NCI-H526 (cell line): Measurements from ENCODE around the gene ATF3.

Experiments
- DNase-seq, 2 experiments: peaks; one replicate each; lab custom pipeline; 2025; lab: John Stamatoyannopoulos, UW

The ATF3 gene

DNA sequence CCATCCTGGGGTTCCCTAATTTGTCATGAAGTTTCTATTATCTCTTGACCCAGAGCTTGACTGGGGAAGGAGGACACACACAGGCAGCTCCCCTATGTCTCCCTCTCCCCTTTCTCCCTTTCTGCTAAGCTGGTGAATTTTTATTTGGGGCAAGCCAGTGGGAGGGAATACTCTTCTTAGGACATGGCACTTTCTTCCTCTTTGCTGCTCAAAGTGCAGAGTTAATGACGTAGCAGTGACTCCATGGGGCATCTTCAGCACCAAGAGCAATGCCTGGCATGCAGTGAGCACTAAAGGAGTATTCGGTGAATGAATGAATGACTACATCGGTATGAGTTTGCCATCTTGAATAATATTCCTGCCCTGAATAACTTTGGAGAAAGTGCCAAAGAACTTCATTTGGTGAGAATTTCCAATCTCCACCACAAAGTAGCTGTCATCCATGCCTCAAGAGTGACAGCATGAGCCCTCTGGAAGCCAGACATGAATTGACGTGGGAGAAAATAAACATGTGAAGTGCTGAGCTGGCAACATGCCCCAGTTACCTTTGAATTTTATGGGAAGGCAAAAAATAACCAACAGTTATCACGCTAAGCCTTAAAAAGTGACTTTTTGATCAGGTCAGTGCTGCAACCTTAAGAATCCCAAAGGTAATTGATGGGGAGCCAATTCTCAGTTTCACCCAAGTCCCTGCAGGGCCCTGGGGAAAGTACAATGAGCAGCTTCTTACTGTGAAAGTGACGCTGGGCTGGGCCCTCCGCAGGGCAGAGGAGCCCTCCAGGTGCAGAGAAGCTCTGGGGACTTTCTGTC lies 22.1 kb upstream of the ATF3 start:
- no peak for DNase-seq

DNA sequence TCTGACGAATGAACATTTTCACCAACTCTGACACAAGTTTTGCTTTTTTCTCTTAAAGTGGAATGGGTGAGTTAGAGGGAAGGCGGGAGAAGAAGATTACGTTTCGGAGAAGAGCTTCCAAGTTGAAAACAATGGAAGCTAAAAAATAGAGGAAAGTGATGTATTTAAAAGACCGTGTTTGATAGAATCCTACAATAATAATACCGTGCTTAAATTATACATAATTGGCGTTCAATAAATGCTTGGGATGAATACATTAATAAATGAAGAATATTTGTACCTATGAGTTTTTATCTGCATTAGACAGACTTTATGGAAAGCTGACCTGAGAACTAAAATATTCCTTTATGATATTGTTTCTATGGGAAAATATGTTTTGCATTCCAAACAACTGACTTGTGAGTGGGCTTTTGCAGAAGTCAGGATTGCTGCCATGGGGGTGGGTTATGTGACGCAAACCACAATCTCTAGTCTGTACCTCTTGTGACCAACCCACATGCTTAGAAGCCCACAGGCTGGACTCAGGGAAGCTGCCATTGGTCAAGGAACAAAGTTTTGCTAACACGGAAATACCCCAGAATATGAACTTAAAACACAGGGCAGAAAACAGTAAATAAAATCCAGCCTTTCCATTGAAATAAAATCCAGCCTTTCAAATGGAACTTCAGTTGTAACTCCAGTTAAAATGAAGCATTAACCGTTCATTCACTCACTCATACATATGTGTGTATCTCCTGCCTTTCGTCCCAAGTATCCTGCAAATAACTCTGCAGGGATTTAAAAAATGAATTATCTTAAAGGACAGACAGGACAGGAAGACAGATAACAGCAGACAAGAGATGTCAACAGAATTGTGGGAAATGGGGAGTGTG lies 21.3 kb upstream of the ATF3 start:
- DNase-seq: no peak

DNA sequence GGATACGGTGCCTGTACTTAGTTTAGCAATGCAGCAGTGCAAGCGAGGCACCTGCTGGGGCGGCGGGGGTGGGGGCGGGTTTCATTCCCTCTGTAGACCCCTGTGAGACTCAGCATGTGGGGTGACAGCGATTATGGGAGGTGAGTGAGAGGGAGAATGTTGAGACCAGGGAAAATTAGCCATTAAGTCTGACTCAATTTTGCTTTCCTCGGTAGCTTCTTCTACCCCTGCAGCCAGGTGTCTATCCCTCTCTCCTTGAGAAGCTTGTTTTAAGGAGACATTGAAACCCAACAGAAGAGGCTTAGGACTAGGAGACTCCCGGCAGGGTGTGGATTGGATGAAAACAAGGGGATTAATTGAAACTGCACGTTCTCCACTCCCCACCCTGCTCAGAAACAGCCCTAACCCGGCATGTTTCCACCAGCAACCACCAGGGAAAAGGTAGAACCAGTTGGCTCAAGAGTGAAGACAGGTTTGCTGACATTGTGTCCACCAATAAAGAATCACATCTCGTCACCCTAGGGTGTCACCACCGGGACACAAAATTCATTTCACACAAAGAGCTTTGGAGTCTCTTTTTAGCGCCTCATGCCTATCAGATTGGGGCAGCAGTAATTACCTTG lies 20.6 kb upstream of the ATF3 start:
- DNase-seq: no peak

DNA sequence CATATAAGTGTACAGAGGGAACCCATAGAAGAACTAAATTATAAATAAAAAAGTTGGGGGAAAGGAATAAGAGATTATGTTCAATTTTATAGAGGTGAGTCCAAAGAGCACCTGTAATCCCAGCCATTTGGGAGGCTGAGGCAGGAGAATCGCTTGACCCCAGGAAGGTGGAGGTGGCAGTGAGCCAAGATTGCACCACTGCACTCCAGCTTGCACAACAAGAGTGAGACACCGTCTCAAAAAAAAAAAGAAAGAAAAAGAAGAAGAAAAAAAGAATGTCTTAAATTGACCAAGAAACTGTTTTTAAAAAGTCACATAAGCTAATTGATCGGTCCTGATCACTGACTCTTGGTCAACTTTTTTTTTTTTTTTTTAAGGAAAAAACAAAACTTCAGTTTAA lies 19.1 kb upstream of the ATF3 start:
- DNase-seq: no peak

DNA sequence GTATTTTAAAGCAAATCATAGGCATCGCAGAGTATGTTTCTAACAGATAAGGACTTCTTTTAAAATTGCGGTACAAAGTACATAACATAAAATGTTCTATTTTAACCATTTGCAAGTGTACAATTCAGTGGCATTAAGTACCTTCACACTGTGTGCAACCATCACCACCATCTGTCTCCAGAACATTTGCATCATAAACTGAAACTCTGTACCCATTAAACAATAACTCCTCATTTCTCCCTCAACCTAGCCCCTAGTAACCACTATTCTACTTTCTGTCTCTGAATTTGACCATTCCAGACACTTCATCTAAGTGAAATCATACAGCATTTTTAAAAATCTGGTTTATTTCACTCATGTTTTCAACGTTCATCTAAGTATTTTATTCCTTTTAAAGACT lies 16.6 kb upstream of the ATF3 start:
- no peak for DNase-seq

DNA sequence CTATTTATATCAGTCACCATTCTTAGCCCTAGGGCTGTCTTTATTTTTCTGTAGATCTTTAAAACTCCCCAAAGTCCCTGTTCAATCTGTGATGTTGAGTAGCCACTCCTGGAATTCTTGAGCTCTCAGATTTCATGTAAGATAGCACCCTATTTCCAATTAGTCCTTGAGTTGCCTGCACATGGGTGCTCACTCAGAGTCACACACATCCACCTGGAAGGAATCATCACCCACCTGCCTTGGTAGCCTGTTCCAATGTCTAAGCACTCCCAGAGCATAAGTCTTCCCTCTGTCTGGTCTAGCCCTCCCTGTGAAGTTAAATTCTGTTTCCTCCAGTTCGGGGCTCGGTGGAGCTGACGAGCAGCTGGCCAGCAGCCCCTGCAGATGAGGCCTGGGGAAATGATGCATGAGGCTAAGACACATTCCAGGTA lies 14.7 kb upstream of the ATF3 start:
- no peak for DNase-seq

DNA sequence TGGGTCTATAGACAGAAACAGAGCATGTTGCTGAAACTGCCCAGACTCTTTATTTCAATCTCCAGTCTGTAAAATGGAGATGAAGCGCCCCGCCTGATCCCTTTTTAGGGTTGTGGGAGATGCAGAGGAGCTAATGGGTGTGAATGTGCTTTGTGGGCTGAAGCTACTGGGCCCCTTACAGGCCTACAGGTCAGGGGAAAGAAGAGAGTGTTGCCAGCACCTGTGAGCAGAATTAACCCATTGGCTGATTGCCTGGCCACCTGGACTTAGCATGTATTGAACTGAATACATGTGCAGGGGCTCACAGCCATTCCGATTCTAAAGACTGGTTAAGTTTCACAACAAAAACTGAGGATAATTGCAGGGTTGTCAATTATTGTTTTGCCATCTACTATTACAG lies 13.9 kb upstream of the ATF3 start:
- no peak for DNase-seq

DNA sequence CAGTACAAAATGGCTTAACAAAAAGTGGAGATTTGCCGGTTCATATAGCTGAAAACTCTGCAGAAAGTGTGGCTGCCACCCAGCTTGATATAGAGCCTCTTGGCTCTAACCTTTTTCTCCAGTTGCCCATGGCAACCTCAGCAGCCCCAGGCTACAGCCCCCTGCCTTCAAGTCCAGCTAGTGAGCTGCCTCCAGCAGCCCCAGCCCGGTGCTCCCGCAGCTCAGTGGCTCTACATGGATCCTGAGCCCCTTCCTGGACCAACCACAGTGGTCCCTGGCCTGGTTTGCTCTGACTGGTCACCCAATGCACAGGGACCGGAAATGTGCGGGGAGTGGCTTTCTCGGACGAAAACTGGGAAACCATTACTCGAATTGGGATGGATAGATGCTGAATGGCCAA lies 13.3 kb upstream of the ATF3 start:
- no peak for DNase-seq

DNA sequence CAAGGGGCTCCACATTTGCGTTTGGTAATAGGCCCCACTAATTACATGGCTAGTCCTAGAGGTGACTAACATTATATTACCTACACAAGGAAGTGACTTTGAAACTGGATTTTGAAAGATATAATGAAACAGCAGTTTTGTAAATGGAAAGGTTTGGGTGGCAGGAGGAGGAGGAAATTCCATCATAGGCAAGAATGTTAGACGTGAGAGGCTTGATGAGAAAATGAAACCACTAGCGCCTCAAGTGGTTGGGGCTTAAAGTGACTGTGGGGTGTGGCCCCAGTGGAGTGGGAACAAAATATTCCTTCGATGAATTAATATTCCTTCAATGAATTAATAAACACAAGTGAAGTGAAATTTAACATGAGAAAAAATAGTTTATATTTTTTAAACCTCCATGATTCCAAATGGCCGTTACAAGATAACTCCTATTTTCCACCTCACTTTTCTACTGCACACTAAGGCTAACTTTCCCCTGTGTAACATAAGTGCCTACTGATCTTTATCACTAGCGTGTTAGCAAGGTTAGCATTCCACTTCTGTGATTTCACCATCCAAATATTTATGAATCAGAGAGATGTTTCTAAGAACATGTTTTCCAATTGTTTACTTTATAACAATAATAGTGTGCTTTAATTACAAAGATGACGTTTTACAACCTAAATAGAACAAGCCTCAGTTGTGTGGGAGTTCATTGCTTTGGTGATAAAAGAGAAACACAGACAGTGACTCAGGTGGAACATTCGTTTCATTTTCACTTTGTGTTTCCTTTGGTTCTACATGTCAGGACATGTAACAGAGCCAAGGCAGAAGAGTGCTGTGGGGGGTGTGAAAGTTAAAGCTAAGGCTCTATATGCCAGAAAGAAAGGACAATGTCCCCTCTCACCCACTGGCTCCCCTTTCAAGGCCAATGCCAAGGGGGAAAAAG lies 12.5 kb upstream of the ATF3 start:
- DNase-seq: no peak

DNA sequence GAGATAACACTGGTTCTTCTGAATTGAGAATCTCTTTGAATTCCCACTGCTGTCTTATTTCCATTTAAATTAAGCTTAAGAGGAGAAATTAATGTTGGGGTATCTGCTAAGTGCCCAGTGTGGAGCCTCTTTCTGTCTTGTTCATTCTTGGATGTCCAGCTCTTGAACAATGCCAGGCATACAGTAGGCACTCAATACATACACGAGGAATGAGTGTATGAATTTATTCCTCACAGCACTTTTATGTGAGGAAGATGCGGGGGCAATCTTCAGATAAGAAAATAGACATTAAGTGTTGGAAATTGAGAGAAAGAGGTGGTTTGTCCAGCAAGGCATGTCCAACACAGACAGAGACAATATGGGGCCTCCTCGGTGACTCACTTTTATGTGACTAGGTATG lies 11.8 kb upstream of the ATF3 start:
- no peak for DNase-seq

DNA sequence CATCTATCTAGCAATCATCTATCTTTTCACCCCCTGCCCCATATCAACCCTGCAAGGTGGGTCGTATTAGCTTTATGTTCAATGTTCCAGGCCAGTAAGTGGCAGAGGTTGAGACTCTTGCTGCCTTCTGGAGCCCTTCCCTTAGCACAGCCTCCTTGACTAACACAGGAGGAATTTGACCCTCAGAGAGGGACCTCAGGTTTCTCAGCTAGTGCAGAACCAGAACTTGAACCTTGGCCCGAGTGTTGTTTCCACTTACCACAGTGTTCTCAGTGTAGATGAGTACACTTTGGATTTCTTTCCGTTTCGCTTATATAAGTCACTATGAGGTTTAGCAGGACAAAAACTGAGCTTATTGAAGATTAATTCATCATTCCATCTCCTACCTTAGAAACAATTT lies 11.1 kb upstream of the ATF3 start:
- no peak for DNase-seq

DNA sequence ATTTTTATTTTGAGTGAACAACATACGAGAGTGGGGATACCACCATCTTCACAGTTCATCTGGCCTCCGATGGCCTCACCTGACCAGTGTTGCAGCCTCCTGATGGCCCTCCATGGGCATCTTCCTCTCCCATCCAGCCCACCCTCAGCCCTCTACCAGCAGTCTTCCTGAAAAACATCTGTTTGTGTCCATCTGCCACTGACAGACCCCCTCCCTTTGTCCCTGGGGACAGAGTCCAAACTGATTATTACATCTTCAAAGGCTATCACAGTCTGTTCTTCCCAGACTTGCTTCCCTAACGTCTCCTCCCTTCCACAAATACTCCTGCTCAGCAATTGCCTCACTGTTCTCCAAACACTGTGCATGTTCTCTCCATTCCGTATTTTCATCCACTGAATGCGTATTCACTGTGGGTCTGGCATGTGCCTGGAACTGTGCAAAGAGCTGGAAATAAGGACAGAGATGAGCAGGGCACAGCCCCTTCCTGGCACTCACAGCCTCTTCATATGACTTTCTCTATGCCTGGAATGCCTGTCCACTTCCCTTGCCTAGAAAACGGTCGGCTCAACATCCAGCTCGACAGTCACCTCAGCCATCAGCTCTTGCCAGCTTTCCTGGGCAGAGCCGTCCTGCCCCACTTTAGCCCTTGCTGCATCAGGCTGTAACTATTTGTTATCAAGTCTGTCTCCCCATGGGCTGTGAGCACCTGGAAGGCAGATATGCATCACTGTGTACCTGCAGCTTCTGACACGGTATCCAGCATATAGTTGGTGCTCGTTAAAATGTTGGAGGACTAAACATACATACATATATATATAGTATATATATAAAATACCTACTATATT lies 8.3 kb upstream of the ATF3 start:
- no peak for DNase-seq

DNA sequence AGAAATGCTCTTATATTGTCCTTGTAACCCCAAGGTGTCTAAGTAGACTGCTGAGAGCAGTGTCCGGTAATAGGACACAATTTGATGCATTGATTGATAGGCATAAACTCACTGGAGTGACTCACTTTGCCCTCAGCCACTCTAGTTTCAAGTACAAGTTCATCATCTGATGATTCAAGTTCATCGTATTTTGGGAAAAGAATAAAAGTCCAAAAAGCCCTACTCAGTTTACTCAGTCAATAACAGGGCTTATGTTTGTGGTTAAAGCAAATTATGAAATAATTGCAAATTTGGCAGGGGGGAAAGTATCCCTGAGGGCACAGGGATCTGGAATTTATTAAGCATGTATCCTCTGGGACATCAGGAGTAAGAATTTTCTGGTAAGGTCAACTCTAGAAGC lies 7.6 kb upstream of the ATF3 start:
- no peak for DNase-seq

DNA sequence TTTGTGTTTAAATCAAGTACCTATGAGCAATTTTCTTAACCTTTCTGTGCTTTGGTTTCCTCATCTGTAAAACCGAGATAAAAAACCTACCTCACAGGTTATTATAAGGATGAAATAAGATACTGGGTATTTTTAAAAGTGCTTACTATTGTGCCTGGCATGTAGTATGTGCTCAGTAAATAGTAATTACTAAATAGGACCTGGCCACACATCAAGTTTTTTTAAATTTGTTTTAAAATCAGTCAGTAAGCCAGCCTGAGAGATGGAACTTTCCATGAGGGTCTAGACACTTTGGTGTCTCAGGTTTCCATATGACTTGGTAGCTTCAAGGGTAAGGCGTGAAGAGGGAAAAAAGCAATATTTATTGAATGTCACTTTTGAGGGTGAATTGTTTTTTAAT lies 7.0 kb upstream of the ATF3 start:
- DNase-seq: no peak

DNA sequence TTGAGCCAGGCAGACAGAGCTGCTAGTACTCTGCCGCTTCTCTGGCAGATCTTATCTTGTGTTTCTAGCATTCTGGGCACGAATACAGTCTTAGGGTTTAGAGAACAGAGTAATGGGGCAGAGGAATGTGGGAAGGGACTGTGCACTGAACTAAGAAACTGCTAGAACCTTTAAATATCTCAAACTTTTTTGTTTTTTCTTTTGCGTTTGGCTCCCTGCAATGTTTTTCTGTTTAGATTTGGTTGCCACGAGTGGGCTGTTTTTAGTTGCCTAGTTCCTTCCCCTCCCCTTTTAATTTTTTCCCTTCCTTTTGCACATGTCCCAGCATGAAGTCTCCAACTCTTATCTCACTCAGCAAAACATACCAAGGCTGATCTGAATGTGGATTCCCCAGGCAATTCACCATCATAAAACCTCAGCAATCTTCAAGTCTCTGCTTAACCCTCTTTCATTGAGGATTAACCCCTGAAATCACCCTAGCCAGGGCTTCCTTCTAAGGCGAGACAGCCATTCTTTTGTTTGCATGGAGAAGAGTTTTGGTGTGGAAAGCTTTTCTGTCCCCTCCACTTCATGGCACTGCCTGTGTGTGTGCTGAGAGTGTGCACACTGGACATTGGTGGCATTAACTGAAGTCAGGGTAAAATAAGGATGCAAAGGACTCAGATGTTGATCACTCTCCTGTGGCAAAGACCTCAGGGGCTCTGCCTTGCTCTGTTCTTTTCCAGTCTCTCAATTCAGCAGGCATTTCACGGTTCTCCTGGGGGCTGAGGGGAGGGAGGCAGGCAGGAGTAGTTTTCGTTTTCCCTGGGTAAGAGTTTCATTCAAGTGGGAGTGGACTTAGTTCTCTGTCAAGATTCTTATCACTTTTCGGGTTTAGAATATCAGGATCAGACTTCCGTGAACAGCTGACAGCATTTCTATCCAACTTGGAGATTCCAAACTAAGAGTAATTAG lies 2.8 kb upstream of the ATF3 start:
- DNase-seq: no peak

DNA sequence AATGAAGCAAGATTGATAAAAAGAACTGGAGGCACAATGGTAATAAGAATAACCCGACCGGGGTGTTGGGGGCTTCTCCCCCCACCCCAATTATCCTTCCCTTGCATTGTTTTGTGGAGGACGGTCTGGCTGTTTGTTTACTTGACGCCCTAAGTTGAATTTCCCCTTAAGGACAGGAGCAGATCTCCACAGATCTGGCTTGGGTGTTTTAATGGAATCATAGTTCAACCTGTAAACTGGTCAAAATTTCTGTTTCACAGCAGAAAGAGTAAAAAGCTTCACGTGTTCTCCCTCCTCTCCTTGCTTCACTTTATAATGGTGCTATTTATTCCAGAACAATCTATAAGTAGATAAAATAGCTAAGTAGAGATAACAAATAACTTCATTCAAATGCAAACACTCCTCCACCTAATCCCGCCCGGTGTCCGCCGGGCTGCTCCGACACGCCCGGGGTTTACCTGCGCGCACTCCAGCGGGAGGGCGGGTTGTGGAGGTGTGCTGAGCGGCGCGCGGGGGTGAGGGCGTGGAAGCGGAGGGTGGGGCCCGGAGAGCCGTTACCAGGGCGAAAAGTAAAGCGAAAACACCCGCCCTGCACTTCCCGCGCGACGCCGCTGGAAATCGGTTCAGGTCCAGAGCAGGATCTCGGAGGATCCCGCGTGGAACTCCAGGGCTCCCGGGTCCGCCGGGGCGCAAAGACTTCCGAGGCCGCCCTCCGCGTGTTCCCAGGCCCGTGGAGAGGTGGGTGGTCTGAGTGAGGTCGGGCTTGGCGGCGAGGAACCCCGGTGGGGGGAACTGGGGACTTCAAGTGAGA lies 2.0 kb upstream of the ATF3 start:
- DNase-seq: peak in 1 of 2 experiments; percentile 31

DNA sequence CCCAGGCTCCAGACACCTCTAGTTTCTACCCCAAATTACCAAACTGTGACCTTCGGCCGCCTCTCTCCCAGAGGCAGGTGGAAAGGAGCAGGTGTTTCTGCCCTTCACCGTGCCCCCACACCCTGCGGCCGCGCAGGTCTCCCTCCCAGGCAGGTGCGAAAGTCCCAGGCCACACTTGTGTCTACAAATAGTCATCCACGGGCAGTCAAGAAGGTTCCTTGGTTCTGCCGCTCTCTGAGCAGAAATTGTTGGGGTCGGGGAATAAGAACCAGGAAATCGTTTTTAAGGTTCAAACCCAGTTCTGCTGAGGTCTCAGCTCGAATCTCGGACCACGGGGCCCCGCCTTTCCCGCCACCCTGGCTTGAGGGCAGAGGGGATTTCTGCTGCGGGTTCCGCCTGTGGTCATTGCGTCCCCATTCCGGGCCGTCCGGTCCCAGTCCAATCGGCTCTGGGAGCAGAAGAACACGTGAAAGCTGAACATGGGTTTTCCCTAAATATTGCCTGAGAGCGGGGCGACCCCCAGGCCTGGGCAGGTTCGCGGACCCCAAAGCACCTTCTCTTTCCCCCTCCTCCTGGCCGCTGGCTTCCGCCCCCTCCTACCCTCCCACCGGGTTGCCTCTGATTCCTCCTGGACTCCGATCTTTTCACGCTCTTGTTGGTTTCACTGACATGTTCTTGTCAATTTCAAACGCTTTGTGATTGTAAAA lies 1.2 kb upstream of the ATF3 start:
- DNase-seq: no peak

DNA sequence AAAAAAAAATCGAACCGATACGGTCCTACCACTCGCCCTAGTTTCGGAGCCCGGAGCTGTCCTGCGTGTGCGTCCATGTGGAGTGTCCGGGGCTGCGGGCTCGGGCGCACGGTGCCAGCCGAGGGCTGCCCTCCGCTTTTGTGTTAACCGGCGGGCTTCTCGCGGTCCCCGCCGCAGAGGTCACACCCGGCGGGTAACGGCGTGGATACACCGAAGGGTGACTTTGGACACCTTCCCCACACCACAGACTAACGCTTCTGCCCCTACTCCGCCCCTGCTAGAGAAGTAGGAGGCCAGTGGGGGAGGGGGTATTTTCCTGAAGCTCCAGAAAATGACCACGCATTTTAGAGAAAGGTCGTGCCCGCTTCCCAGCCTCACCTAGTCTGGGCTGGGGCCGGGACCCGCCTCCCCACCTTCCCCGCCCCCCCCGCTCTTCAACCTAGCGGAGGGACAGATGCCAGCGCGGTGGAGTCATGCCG lies 609 bp upstream of the ATF3 start:
- DNase-seq: peak in 1 of 2 experiments; percentile 46
